AG20443 (cell line): ENCODE measurements around the gene KCNMA1.

Experiments used
- DNase-seq: peaks from one replicate; pipeline ENCODE4 v3.0.0; 2012; ENCODE audit warnings: low spot score, mixed read lengths

KCNMA1 gene

GRCh38 chr10:77036276-77036675, 601.3 kb downstream of the KCNMA1 start:
- no peak for DNase-seq

- no peak for DNase-seq
Observed at GRCh38 chr10:77034795-77035194, 602.8 kb downstream of the KCNMA1 start.

- no peak for DNase-seq
Observed at GRCh38 chr10:77034240-77034639, 603.4 kb downstream of the KCNMA1 start.

GRCh38 chr10:77032188-77032570, 605.4 kb downstream of the KCNMA1 start:
- no peak for DNase-seq

GRCh38 chr10:77031531-77032187, 605.9 kb downstream of the KCNMA1 start:
- DNase-seq, result no peak

GRCh38 chr10:77030974-77031373, 606.6 kb downstream of the KCNMA1 start:
- no peak for DNase-seq

GRCh38 chr10:77029777-77030717, 607.6 kb downstream of the KCNMA1 start:
- DNase-seq, result no peak

- no peak for DNase-seq
Observed at GRCh38 chr10:77028042-77028441, 609.6 kb downstream of the KCNMA1 start.

GRCh38 chr10:77027576-77027975, 610.0 kb downstream of the KCNMA1 start:
- no peak for DNase-seq

GRCh38 chr10:77027141-77027540, 610.5 kb downstream of the KCNMA1 start:
- no peak for DNase-seq

- DNase-seq, result no peak
Observed at GRCh38 chr10:77026148-77026547, 611.5 kb downstream of the KCNMA1 start.

GRCh38 chr10:77024461-77024860, 613.1 kb downstream of the KCNMA1 start:
- DNase-seq, result no peak

- no peak for DNase-seq
Observed at GRCh38 chr10:77023396-77023795, 614.2 kb downstream of the KCNMA1 start.

- no peak for DNase-seq
Observed at GRCh38 chr10:77022671-77023070, 614.9 kb downstream of the KCNMA1 start.

GRCh38 chr10:77021966-77022490, 615.6 kb downstream of the KCNMA1 start:
- no peak for DNase-seq

- DNase-seq, result no peak
Observed at GRCh38 chr10:77020426-77021040, 617.1 kb downstream of the KCNMA1 start.

- DNase-seq, result no peak
Observed at GRCh38 chr10:77016855-77017254, 620.8 kb downstream of the KCNMA1 start.

GRCh38 chr10:77016278-77016815, 621.3 kb downstream of the KCNMA1 start:
- DNase-seq, result no peak

GRCh38 chr10:77015360-77015759, 622.2 kb downstream of the KCNMA1 start:
- DNase-seq, result no peak

- DNase-seq, result no peak
Observed at GRCh38 chr10:77012812-77013500, 624.7 kb downstream of the KCNMA1 start.
